ENCODE results near the gene PCDHGA1.
"Not testable (repeated sequence)": the region's sequence is repeated elsewhere in the genome, so short reads cannot be mapped to it uniquely, and the experiment has no call there.

PCDHGA1 gene

DNA sequence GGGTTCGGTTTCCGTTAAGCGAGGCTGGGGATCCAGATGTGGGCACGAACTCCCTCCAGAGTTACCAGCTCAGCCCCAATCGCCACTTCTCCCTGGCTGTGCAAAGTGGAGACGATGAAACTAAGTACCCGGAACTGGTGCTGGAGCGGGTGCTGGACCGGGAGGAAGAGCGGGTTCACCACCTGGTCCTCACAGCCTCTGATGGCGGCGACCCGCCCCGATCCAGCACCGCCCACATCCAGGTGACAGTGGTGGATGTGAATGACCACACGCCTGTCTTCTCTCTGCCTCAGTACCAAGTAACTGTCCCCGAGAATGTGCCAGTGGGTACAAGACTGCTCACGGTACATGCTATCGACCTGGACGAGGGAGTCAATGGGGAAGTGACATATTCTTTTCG lies 53.0 kb downstream of the PCDHGA1 start:
- no peak for DNase-seq

DNA sequence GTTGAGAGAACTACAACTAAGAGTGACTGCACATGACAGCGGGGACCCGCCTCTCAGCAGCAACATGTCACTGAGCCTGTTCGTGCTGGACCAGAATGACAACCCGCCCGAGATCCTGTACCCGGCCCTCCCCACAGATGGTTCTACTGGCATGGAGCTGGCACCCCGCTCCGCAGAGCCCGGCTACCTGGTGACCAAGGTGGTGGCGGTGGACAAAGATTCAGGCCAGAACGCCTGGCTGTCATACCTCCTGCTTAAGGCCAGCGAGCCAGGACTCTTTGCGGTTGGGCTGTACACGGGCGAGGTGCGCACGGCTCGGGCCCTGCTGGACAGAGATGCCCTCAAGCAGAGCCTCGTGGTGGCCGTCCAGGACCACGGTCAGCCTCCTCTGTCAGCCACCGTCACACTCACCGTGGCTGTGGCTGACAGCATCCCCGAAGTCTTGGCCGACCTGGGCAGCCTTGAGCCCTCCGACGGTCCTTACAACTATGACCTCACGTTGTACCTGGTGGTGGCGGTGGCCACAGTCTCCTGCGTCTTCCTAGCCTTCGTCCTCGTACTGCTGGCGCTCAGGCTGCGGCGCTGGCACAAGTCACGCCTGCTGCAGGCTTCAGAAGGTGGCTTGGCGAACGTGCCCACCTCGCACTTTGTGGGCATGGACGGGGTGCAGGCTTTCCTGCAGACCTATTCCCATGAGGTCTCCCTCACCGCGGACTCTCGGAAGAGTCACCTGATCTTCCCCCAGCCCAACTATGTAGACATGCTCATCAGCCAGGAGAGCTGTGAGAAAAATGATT lies 54.4 kb downstream of the PCDHGA1 start:
- DNase-seq, result no peak

DNA sequence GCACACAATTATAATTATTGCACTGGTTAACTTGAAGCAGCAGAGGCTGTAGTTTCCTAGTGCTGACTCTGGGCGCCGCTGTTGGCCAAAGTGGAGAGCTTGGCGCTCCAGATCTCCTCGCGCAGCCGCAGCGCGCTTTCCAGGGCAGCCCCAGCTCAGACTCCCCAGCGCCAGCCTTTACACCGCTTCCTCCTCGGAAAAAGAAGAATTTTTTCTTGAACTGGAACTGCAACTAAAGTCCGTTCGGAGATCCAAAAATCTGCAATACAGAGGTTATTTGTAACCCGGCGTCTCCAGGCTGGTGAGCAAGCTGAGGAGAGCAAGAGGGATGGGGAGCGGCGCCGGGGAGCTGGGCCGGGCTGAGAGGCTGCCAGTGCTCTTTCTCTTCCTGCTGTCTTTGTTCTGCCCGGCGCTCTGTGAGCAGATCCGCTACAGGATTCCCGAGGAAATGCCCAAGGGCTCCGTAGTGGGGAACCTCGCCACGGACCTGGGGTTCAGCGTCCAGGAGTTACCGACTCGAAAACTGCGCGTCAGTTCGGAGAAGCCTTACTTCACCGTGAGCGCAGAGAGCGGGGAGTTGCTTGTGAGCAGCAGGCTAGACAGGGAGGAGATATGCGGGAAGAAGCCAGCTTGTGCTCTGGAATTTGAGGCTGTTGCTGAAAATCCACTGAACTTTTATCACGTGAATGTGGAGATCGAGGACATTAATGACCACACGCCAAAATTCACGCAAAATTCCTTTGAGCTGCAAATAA lies 57.4 kb downstream of the PCDHGA1 start, which contains the start of gene PCDHGB4:
TSS of gene PCDHGB4 (plus strand) at position 142 of the 755 bp plus-strand sequence. CDS start at position 329, 187 bp downstream.
- not testable (repeated sequence) for DNase-seq

DNA sequence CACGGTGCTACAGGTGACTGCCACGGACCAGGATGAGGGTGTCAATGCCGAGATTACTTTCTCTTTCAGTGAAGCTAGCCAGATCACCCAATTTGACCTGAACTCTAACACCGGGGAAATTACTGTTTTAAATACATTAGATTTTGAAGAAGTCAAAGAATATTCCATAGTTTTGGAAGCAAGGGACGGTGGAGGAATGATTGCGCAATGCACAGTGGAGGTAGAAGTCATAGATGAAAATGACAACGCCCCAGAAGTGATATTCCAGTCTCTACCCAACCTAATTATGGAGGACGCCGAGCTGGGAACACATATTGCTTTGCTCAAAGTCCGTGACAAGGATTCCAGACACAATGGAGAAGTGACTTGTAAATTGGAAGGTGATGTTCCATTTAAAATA lies 58.3 kb downstream of the PCDHGA1 start:
- DNase-seq, result no peak

DNA sequence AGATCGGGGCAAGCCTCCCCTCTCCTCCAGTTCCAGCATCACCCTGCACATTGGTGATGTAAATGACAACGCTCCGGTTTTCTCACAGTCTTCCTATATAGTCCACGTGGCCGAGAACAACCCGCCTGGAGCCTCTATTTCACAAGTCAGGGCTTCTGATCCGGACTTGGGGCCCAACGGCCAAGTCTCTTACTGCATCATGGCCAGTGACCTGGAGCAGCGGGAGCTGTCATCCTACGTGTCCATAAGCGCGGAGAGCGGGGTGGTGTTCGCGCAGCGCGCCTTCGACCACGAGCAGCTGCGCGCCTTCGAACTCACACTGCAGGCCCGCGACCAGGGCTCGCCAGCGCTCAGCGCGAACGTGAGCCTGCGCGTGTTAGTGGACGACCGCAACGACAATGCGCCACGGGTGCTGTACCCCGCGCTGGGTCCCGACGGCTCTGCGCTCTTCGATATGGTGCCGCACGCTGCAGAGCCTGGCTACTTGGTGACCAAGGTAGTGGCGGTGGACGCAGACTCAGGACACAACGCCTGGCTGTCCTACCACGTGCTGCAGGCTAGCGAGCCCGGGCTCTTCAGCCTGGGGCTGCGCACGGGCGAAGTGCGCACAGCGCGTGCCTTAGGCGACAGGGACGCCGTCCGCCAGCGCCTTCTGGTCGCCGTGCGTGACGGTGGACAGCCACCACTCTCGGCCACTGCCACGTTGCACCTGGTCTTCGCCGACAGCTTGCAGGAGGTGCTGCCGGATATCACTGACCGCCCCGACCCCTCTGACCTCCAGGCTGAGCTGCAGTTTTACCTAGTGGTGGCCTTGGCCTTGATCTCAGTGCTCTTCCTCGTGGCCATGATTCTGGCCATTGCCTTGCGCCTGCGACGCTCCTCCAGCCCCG lies 59.1 kb downstream of the PCDHGA1 start:
- DNase-seq, result no peak

DNA sequence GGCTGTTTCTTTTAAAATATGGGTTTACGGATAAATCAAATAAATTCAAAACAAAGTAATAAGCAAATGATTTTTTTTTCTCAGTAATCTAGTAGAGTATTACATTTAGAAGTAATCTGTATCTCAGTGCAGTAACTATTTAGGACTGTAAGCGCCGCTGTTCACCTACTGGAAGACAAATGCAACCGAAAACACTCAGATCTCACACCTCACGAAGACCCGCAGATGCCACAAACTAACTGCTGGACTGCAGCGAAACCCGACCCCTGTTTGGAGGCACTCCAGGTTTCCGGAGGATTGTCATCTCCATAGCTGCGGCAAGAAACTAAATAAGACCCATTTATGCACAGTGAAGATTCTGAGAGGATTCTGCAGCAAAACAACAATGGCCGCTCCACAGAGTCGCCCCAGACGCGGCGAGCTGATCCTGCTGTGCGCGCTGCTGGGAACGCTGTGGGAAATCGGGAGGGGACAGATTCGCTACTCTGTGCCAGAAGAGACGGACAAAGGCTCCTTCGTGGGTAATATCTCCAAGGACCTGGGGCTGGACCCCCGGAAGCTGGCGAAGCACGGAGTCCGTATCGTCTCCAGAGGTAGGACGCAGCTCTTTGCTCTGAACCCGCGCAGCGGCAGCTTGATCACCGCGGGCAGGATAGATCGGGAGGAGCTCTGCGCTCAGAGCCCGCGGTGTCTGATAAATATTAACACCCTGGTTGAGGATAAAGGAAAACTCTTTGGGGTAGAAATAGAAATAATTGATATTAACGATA lies 62.3 kb downstream of the PCDHGA1 start, which contains the start of gene PCDHGA8:
TSS of gene PCDHGA8 (plus strand) at position 205 of the 770 bp plus-strand sequence. CDS start at position 386, 181 bp downstream.
- no peak for DNase-seq

DNA sequence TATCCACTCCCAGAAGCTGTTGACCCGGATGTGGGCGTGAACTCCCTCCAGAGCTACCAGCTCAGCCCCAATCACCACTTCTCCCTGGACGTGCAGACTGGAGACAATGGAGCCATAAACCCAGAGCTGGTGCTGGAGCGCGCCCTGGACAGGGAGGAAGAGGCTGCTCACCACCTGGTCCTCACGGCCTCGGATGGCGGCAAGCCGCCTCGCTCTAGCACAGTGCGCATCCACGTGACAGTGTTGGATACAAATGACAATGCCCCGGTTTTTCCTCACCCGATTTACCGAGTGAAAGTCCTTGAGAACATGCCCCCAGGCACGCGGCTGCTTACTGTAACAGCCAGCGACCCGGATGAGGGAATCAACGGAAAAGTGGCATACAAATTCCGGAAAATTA lies 63.0 kb downstream of the PCDHGA1 start:
- DNase-seq, result no peak

DNA sequence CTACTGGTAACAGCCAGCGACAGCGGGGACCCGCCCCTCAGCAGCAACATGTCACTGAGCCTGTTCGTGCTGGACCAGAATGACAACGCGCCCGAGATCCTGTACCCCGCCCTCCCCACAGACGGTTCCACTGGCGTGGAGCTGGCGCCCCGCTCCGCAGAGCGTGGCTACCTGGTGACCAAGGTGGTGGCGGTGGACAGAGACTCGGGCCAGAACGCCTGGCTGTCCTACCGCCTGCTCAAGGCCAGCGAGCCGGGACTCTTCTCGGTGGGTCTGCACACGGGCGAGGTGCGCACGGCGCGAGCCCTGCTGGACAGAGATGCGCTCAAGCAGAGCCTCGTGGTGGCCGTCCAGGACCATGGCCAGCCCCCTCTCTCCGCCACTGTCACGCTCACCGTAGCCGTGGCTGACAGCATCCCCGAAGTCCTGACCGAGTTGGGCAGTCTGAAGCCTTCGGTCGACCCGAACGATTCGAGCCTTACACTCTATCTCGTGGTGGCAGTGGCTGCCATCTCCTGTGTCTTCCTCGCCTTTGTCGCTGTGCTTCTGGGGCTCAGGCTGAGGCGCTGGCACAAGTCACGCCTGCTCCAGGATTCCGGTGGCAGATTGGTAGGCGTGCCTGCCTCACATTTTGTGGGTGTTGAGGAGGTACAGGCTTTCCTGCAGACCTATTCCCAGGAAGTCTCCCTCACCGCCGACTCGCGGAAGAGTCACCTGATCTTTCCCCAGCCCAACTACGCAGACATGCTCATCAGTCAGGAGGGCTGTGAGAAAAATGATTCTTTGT lies 64.3 kb downstream of the PCDHGA1 start:
- DNase-seq, result not testable (repeated sequence)

DNA sequence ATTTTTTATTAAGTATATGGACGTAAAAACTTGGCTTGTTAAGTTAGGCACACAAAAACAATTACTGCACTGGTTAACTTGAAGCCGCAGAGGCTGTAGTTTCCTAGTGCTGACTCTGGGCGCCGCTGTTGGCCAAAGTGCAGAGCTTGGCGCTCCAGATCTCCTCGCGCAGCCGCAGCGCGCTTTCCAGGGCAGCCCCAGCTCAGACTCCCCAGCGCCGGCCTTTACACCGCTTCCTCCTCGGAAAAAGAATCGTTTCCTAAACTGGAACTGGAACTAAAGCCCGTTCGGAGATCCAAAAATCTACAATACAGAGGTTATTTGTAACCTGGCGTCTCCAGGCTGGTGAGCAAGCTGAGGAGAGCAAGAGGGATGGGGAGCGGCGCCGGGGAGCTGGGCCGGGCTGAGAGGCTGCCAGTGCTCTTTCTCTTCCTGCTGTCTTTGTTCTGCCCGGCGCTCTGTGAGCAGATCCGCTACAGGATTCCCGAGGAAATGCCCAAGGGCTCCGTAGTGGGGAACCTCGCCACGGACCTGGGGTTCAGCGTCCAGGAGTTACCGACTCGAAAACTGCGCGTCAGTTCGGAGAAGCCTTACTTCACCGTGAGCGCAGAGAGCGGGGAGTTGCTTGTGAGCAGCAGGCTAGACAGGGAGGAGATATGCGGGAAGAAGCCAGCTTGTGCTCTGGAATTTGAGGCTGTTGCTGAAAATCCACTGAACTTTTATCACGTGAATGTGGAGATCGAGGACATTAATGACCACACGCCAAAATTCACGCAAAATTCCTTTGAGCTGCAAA lies 67.6 kb downstream of the PCDHGA1 start, which contains the start of gene PCDHGB5:
TSS of gene PCDHGB5 (plus strand) at position 192 of the 796 bp plus-strand sequence. CDS start at position 373, 181 bp downstream.
- DNase-seq, result not testable (repeated sequence)

DNA sequence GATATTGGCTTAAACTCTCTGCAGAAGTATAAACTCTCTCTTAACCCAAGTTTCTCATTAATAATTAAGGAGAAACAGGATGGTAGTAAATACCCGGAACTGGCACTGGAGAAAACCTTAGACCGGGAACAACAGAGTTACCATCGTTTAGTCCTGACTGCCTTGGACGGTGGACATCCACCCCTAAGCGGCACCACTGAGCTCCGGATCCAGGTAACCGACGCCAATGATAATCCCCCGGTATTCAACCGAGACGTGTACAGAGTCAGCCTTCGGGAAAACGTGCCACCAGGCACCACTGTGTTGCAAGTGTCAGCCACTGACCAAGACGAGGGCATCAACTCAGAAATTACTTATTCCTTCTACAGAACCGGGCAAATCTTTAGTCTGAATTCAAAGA lies 68.3 kb downstream of the PCDHGA1 start:
- no peak for DNase-seq

DNA sequence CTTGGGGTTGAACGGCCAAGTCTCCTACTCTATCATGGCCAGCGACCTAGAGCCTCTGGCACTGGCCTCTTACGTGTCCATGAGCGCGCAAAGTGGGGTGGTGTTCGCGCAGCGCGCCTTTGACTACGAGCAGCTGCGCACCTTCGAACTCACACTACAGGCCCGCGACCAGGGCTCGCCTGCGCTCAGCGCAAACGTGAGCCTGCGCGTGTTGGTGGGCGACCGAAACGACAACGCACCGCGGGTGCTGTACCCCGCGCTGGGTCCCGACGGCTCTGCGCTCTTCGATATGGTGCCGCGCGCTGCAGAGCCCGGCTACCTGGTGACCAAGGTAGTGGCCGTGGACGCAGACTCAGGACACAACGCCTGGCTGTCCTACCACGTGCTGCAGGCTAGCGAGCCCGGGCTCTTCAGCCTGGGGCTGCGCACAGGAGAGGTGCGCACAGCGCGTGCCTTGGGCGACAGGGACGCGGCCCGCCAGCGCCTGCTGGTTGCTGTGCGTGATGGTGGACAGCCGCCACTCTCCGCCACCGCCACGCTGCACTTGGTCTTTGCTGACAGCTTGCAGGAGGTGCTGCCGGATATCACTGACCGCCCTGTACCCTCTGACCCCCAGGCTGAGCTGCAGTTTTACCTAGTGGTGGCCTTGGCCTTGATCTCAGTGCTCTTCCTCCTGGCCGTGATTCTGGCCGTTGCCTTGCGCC lies 69.4 kb downstream of the PCDHGA1 start:
- no peak for DNase-seq

DNA sequence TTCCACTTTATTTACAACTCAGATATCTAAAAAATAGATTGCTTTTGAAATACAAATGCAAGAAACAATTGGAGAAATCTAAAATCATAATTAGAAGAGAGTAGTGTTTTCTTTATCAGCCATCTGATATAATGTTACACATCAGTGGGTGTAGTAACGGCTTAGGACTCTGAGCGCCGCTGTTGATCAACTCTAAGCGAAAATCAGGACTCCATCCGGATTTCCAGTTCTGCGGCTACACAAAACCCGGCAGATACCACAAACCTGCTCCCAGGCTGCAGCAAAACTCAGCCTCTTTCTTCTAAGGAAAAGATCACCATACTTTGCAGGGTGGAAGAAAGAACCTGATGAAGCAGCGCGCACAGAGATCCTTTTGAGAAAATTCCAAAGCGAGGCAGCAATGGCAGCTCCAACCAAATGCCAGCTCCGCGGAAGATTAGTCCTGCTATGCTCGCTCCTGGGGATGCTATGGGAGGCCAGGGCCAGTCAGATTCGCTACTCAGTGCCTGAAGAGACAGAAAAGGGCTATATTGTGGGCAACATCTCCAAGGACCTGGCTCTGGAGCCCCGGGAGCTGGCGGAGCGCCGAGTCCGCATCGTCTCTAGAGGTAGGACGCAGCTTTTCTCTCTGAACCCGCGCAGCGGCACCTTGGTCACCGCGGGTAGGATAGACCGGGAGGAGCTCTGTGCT lies 72.4 kb downstream of the PCDHGA1 start, which contains the start of gene PCDHGA9:
TSS of gene PCDHGA9 (plus strand) at position 226 of the 691 bp plus-strand sequence. CDS start at position 401, 175 bp downstream.
- no peak for DNase-seq

DNA sequence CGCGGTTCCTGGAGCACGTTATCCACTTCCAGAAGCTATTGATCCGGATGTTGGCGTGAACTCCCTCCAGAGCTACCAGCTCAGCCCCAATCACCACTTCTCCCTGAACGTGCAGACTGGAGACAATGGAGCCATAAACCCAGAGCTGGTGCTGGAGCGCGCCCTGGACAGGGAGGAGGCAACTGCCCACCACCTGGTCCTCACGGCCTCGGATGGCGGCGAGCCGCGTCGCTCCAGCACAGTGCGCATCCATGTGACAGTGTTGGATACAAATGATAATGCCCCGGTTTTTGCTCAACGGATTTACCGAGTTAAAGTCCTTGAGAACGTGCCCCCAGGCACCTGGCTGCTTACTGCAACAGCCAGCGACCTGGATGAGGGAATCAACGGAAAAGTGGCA lies 73.1 kb downstream of the PCDHGA1 start:
- no peak for DNase-seq

DNA sequence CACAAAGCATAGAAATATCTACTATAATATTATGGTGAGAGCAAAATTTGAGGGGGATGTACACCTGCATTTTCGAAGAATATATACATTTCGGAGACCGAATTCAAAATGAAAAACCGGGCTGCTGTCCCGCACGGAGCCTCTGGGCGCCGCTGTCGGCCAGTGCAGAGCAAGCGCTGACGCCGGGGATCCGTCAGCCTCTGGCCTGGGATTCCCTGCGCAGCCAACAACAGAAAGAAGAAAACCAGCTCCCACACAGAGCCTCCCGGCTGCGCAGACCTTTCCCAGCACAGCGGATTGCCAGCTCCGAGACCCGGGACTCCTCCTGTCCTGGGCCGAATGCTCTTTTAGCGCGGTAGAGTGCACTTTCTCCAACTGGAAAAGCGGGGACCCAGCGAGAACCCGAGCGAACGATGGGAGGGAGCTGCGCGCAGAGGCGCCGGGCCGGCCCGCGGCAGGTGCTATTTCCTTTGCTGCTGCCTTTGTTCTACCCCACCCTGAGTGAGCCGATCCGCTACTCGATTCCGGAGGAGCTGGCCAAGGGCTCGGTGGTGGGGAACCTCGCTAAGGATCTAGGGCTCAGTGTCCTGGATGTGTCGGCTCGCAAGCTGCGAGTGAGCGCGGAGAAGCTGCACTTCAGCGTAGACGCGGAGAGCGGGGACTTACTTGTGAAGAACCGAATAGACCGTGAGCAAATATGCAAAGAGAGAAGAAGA lies 77.6 kb downstream of the PCDHGA1 start, which contains the start of gene PCDHGB6:
TSS of gene PCDHGB6 (plus strand) at position 232 of the 716 bp plus-strand sequence. CDS start at position 414, 182 bp downstream.
- not testable (repeated sequence) for DNase-seq

DNA sequence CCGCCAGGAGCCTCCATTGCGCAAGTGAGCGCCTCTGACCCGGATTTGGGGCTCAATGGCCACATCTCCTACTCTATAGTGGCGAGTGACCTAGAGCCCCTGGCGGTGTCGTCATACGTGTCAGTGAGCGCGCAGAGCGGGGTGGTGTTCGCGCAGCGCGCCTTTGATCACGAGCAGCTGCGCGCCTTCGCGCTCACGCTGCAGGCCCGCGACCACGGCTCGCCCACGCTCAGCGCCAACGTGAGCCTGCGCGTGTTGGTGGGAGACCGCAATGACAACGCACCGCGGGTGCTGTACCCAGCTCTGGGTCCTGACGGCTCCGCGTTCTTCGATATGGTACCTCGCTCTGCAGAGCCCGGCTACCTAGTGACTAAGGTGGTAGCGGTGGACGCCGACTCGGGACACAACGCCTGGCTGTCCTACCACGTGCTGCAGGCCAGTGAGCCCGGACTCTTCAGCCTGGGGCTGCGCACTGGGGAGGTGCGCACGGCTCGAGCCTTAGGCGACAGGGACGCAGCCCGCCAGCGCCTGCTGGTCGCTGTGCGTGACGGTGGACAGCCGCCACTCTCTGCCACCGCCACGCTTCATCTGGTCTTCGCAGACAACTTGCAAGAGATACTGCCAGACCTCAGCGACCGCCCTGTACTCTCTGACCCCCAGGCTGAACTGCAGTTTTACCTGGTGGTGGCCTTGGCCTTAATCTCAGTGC lies 79.4 kb downstream of the PCDHGA1 start:
- DNase-seq, result no peak

DNA sequence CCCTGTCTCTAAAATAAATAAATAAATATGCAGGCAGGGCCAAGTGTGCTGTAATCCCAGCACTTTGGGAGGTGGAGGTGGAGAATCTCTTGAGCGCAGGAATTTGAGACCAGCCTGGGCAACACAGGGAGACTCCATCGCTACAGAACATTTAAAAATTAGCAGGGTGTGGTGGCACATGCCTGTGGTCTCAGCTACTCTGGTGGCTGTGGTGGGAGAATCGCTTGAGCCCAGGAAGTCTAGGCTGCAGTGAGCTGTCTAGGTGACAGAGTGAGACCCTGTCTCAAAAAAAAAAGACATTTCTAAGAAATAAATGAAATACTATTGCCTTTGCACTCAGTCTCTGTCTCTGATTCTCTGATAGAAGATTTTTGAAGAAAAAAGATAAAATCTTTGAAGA lies 81.3 kb downstream of the PCDHGA1 start:
- no peak for DNase-seq

DNA sequence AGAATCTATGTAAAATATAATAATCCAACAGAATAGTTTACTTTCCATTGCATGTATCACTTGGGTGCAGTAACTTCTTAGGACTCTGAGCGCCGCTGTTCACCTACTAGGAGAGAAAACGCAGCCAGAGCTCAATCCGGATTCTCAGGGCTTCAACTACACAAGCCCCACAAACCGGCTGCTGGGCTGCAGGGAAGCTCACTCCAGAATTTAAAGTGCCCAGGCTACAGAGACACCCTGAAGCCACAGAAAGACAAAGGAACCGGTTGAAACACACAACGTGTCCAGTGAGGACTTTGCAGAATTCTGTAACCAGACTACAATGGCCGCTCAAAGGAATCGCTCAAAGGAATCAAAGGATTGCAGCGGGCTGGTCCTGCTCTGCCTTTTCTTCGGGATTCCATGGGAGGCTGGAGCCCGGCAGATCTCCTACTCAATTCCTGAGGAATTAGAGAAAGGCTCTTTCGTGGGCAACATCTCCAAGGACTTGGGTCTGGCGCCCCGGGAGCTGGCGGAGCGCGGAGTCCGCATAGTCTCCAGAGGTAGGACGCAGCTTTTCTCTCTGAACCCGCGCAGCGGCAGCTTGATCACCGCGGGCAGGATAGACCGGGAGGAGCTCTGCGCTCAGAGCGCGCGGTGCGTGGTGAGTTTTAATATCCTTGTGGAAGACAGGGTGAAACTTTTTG lies 82.7 kb downstream of the PCDHGA1 start, which contains the start of gene PCDHGA10:
TSS of gene PCDHGA10 (plus strand) at position 134 of the 686 bp plus-strand sequence. CDS start at position 323, 189 bp downstream.
- DNase-seq, result no peak
